Measurements from ENCODE around the gene MRPS25.

GRCh38 chr3:15060029-15060428 is 5.1 kb downstream of the MRPS25 start:
- TF ChIP-seq CTCF (conservative IDR thresholded peaks at IDR 0.05; ENCODE audit: low read length) = no peak
- no peak for TF ChIP-seq EZH2phosphoT487 (IDR thresholded peaks at IDR 0.05; ENCODE audit: borderline replicate concordance)

Measured in Loucy (cell line).